Mesendoderm (in vitro differentiated cells): ENCODE data around the gene CCNC.

ENCODE experiments used
- DNase-seq: peaks from one replicate; pipeline ENCODE4 v3.0.0; 2013
- H2AK5ac ChIP-seq: 2 replicates; pipeline ENCODE4 v1.6.1; 2013; ENCODE audit warnings: low read length, inconsistent platforms
- H2BK120ac ChIP-seq: 2 replicates; pipeline ENCODE4 v1.6.1; 2013; ENCODE audit warnings: low read depth, mild to moderate bottlenecking, low read length, moderate library complexity, mixed read lengths
- H2BK15ac ChIP-seq: replicated peaks from 2 replicates; pipeline ENCODE4 v1.6.1; 2013; ENCODE audit warnings: low read depth, mild to moderate bottlenecking, moderate library complexity
- H2BK5ac ChIP-seq: 2 replicates; pipeline ENCODE4 v1.6.1; 2013; ENCODE audit warnings: low read length, inconsistent platforms
- H3K18ac ChIP-seq: 2 replicates; pipeline ENCODE4 v1.6.1; 2013; ENCODE audit warnings: mild to moderate bottlenecking, low read length, mixed read lengths
- H3K23ac ChIP-seq: one replicate; pipeline ENCODE4 v1.6.1; 2013; ENCODE audit warnings: low read length
- H3K27ac ChIP-seq: 2 replicates; pipeline ENCODE4 v1.5.1; 2013; ENCODE audit warnings: low read depth, mild to moderate bottlenecking, inconsistent platforms, low read length, moderate library complexity
- H3K27me3 ChIP-seq: 2 replicates; pipeline ENCODE4 v1.6.1; 2013; ENCODE audit warnings: low read length, control low read depth, mild to moderate bottlenecking, inconsistent platforms; ENCODE audit not compliant: insufficient read depth, poor library complexity
- H3K36me3 ChIP-seq: 2 replicates; pipeline ENCODE4 v1.6.1; 2013; ENCODE audit warnings: low read length, inconsistent platforms; ENCODE audit not compliant: control insufficient read depth, insufficient read depth
- H3K4ac ChIP-seq: one replicate; pipeline ENCODE4 v1.6.1; 2013; ENCODE audit warnings: low read depth, mild to moderate bottlenecking, low read length, moderate library complexity
- H3K4me1 ChIP-seq: 2 replicates; pipeline ENCODE4 v1.6.1; 2013; ENCODE audit warnings: low read depth, low read length, inconsistent platforms; ENCODE audit not compliant: control insufficient read depth
- H3K4me2 ChIP-seq: 2 replicates; pipeline ENCODE4 v1.6.1; 2013; ENCODE audit warnings: low read length
- H3K4me3 ChIP-seq: 2 replicates; pipeline ENCODE4 v1.5.1; 2013; ENCODE audit warnings: mild to moderate bottlenecking, low read length
- H3K56ac ChIP-seq: one replicate; pipeline ENCODE4 v1.6.1; 2013; ENCODE audit warnings: low read length
- H3K79me1 ChIP-seq: 2 replicates; pipeline ENCODE4 v1.6.1; 2013; ENCODE audit warnings: low read length, inconsistent platforms
- H3K79me2 ChIP-seq: 2 replicates; pipeline ENCODE4 v1.6.1; 2013; ENCODE audit warnings: mild to moderate bottlenecking, low read length; ENCODE audit not compliant: control insufficient read depth, insufficient read depth
- H3K9ac ChIP-seq: 2 replicates; pipeline ENCODE4 v1.6.1; 2013; ENCODE audit warnings: low read length, inconsistent platforms
- H4K5ac ChIP-seq: one replicate; pipeline ENCODE4 v1.6.1; 2013; ENCODE audit warnings: low read length
- H4K8ac ChIP-seq: one replicate; pipeline ENCODE4 v1.6.1; 2013; ENCODE audit warnings: low read depth, mild to moderate bottlenecking, control low read depth, low read length, moderate library complexity
- WGBS: extraction: QIAGEN DNeasy Blood & Tissue Kit; methylation state at CpG from one replicate; pipeline ENCODE4 v1.1.7; 2013; ENCODE audit warnings: low lambda C conversion rate, missing lambda C conversion rate; ENCODE audit not compliant: insufficient coverage; ENCODE audit errors: extremely low coverage; 5-methylcytosine and 5-hydroxymethylcytosine counted together

The CCNC gene

GRCh38 chr6:99612551-99613408 is 44.3 kb upstream of the CCNC start:
- Histone ChIP-seq H3K4me3 (no peak overlapping the region), H3K9ac (peak overlapping the region; percentile 48), H3K36me3 (no peaks in the 10 kb centered on the region), H3K79me1 (no peaks in the 10 kb centered on the region), H4K5ac (no peak overlapping the region), H3K27ac (no peak overlapping the region), H4K8ac (no peak overlapping the region), H3K79me2 (no peaks in the 10 kb centered on the region), H2BK15ac (no peak overlapping the region), H3K27me3 (peaks cover 61% of the 10 kb centered on the region), H3K4ac (no peak overlapping the region), H2BK120ac (no peak overlapping the region), H3K56ac (peak overlapping the region; percentile 66), H2BK5ac (no peak overlapping the region), H3K18ac (no peak overlapping the region), H3K23ac (no peak overlapping the region), H2AK5ac (no peak overlapping the region), H3K4me1 (no peaks in the 10 kb centered on the region), H3K4me2 (peak overlapping the region; percentile 68)
- no CpG with 5 or more reads among the region's 56 CpGs for WGBS
- DNase-seq, result peak; percentile 59

GRCh38 chr6:99611148-99611547 is 42.7 kb upstream of the CCNC start:
- Histone ChIP-seq H3K4me1 (no peaks in the 10 kb centered on the region), H3K4me3 (no peak overlapping the region), H4K5ac (no peak overlapping the region), H3K4me2 (no peak overlapping the region), H2BK5ac (no peak overlapping the region), H3K79me1 (no peaks in the 10 kb centered on the region), H4K8ac (no peak overlapping the region), H3K18ac (no peak overlapping the region), H3K56ac (no peak overlapping the region), H3K23ac (no peak overlapping the region), H3K27me3 (peaks cover 64% of the 10 kb centered on the region), H3K36me3 (no peaks in the 10 kb centered on the region), H3K9ac (no peak overlapping the region), H2BK15ac (no peak overlapping the region), H3K27ac (no peak overlapping the region), H3K4ac (no peak overlapping the region), H2AK5ac (no peak overlapping the region), H2BK120ac (no peak overlapping the region), H3K79me2 (no peaks in the 10 kb centered on the region)
- DNase-seq, result no peak
- no CpG with 5 or more reads among the region's 3 CpGs for WGBS

- Histone ChIP-seq H3K9ac (no peak overlapping the region), H4K5ac (no peak overlapping the region), H3K79me2 (no peaks in the 10 kb centered on the region), H4K8ac (no peak overlapping the region), H3K4ac (no peak overlapping the region), H3K4me3 (no peak overlapping the region), H2BK120ac (no peak overlapping the region), H3K18ac (no peak overlapping the region), H3K27ac (no peak overlapping the region), H3K4me1 (no peaks in the 10 kb centered on the region), H3K27me3 (peaks cover 70% of the 10 kb centered on the region), H3K36me3 (no peaks in the 10 kb centered on the region), H3K79me1 (no peaks in the 10 kb centered on the region), H3K4me2 (no peak overlapping the region), H3K23ac (no peak overlapping the region), H3K56ac (no peak overlapping the region), H2AK5ac (no peak overlapping the region), H2BK15ac (no peak overlapping the region), H2BK5ac (no peak overlapping the region)
- no peak for DNase-seq
- no CpG with 5 or more reads among the region's 2 CpGs for WGBS
Measured at GRCh38 chr6:99609905-99610489, 41.5 kb upstream of the CCNC start.

- Histone ChIP-seq H3K9ac (no peak overlapping the region), H3K4ac (no peak overlapping the region), H2BK120ac (no peak overlapping the region), H3K27me3 (peaks cover 70% of the 10 kb centered on the region), H3K79me1 (no peaks in the 10 kb centered on the region), H3K27ac (no peak overlapping the region), H2BK15ac (no peak overlapping the region), H3K4me1 (no peaks in the 10 kb centered on the region), H3K4me2 (no peak overlapping the region), H2AK5ac (no peak overlapping the region), H3K79me2 (no peaks in the 10 kb centered on the region), H2BK5ac (no peak overlapping the region), H3K36me3 (no peaks in the 10 kb centered on the region), H3K18ac (no peak overlapping the region), H3K23ac (no peak overlapping the region), H4K8ac (no peak overlapping the region), H4K5ac (no peak overlapping the region), H3K4me3 (no peak overlapping the region), H3K56ac (no peak overlapping the region)
- no peak for DNase-seq
- no CpG with 5 or more reads among the region's 24 CpGs for WGBS
Measured at GRCh38 chr6:99608886-99609482, 40.5 kb upstream of the CCNC start.

- Histone ChIP-seq H3K23ac (no peak overlapping the region), H4K8ac (no peak overlapping the region), H2BK5ac (no peak overlapping the region), H3K79me2 (no peaks in the 10 kb centered on the region), H3K27ac (no peak overlapping the region), H3K4me2 (no peak overlapping the region), H3K79me1 (no peaks in the 10 kb centered on the region), H2BK15ac (no peak overlapping the region), H2BK120ac (no peak overlapping the region), H3K4me3 (no peak overlapping the region), H3K4ac (no peak overlapping the region), H3K36me3 (no peaks in the 10 kb centered on the region), H3K9ac (no peak overlapping the region), H3K18ac (no peak overlapping the region), H3K4me1 (no peaks in the 10 kb centered on the region), H3K27me3 (peaks cover 77% of the 10 kb centered on the region), H4K5ac (no peak overlapping the region), H2AK5ac (no peak overlapping the region), H3K56ac (no peak overlapping the region)
- no peak for DNase-seq
- no CpG with 5 or more reads among the region's 29 CpGs for WGBS
Measured at GRCh38 chr6:99608059-99608885, 39.8 kb upstream of the CCNC start.
